GM18505 (cell line): ENCODE results near the gene TRAF3IP1.
"Not testable (repeated sequence)": the region's sequence is repeated elsewhere in the genome, so short reads cannot be mapped to it uniquely, and the experiment has no call there.

ENCODE experiments used
- ATAC-seq: cut with Tn5 transposase; IDR thresholded peaks from one replicate; pipeline ENCODE4 v1.9.1; 2021; ENCODE audit not compliant: unreplicated experiment
- POLR2A ChIP-seq: IDR thresholded peaks from 4 replicates; pipeline ENCODE4 v1.6.1; 2011; ENCODE audit warnings: borderline replicate concordance; ENCODE audit not compliant: insufficient read depth, insufficient read length; ENCODE audit errors: extremely low read depth

Gene TRAF3IP1

GRCh38 chr2:238294046-238294392 is 26.3 kb upstream of the TRAF3IP1 start:
- TF ChIP-seq POLR2A: no peak
- no peak for ATAC-seq

GRCh38 chr2:238294393-238295143 is 25.8 kb upstream of the TRAF3IP1 start:
- ATAC-seq: no peak
- TF ChIP-seq POLR2A: no peak

GRCh38 chr2:238295144-238296112 is 24.9 kb upstream of the TRAF3IP1 start:
- no peak for TF ChIP-seq POLR2A
- no peak for ATAC-seq

DNA sequence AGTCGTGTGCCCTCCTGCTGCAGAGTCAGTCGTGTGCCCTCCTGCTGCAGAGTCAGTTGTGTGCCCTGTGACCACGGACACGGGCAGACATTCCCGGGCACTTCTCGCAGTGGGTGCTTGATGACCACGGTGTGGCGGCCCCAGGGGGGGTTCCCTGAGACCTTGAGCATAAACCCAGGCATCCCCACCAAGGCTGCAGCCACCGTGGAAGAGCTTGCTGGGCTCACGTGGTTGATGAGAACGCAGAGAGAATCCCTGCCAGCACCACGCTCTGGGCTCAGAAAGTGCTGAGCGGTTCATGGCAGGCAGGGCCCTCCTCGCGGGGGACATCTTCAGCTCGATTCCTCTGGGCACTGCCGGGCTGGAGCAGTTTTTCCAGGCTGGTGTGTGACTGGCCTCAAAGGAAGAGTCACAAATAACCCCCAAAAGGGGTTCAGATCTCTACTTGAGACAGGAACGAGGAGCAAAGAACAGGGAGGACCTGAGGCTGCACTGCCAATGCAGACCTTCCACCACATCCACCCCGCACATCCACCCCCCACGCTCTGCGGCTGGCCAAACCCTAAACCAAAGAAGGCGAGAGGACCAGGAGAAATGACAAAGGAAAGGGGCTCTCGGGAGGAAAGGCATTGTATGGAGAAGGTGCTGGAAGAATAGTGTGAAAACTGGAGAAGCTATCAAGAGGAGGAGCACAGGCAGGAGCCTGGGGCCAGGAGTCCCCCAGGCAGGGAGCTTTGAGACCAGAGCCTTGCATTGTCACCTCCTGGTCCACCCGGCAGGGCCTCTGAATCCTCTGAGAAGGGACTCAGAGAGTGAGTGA is 23.5 kb upstream of the TRAF3IP1 start:
- ATAC-seq: no peak
- no peak for TF ChIP-seq POLR2A

GRCh38 chr2:238299803-238300202 is 20.5 kb upstream of the TRAF3IP1 start:
- TF ChIP-seq POLR2A: no peak

GRCh38 chr2:238302087-238302486 is 18.2 kb upstream of the TRAF3IP1 start:
- no peak for ATAC-seq
- no peak for TF ChIP-seq POLR2A

More at GRCh38 chr2:238299803-238300202, 20.5 kb upstream of the TRAF3IP1 start:
- no peak for ATAC-seq

DNA sequence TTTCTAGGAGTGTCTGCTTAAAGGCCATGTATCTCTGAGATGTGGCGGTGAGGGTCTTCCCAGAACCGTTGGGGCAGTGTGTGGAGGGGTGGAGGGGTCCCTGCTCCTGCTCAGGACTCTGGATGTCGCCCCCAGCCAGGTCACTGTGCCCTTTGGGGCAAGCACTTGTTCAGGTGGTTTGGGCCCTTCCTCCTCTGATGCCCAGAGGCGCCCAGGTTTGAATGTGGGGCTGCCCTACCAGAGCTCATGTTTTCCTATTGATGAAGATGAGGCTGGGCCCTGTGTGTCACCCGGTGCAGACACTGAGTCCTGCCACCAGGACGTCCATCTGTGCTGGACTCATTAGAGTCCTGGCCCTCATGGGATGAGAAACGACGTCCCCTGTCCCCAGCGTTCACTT is 17.6 kb upstream of the TRAF3IP1 start:
- no peak for ATAC-seq
- TF ChIP-seq POLR2A: no peak

DNA sequence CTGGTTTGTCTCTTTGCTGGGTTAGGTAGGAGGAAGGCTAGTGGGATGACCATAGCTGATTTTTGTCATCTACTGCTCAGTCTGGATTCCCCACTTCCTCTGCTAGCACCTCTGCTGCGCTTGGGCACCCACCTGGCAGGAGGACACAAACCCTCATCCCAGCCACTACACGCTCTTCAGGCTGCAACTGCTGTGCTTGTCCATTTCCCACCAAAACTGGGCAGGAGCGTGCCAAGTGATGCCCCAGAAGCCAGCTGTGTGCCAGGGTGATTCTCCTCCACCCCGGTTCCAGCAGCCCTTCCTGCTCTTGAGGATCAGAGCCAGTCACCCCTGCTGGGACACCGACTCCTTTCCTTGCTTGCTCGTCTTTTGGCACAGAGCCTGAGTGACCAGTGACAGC is 16.2 kb upstream of the TRAF3IP1 start:
- no peak for ATAC-seq

GRCh38 chr2:238305092-238305862 is 15.0 kb upstream of the TRAF3IP1 start:
- ATAC-seq: no peak
- TF ChIP-seq POLR2A: no peak

More for the DNA sequence above, 16.2 kb upstream of the TRAF3IP1 start:
- TF ChIP-seq POLR2A: no peak

DNA sequence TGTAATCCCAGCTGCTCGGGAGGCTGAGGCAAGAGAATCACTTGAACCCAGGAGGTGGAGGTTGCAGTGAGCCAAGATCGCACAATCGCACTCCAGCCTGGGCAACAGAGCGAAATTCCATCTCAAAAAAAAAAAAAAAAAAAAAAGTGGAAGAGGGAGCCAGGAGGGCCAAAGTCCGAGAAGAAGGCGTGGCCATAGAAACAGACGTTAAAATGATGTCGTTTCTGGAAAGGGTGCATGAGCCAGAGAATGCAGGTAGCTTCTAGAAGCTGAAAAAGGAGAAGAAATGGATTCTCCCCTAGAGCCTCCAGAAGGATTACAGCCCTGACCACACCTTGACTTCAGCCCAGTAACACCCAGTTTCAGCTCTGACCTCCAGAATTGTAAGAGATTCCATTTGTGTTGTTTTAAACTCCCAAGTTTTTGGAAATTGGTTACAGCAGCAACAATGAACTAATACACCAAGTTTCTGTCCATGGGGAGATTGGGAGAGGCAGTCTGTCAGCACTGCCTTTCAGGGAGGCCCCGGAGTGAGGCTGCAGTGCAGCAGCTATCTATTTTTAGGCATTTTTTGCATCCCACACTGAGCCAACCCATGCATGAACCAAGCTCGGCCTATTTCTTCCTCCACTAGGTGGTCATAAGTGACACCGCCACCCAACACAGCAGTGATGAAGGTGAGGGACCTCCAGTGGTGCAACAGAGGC is 14.2 kb upstream of the TRAF3IP1 start:
- no peak for TF ChIP-seq POLR2A
- no peak for ATAC-seq

- TF ChIP-seq POLR2A: no peak
- ATAC-seq: no peak
Observed at GRCh38 chr2:238306672-238306998, 13.7 kb upstream of the TRAF3IP1 start.

- no peak for TF ChIP-seq POLR2A
- ATAC-seq: no peak
Observed at GRCh38 chr2:238308177-238308576, 12.1 kb upstream of the TRAF3IP1 start.

DNA sequence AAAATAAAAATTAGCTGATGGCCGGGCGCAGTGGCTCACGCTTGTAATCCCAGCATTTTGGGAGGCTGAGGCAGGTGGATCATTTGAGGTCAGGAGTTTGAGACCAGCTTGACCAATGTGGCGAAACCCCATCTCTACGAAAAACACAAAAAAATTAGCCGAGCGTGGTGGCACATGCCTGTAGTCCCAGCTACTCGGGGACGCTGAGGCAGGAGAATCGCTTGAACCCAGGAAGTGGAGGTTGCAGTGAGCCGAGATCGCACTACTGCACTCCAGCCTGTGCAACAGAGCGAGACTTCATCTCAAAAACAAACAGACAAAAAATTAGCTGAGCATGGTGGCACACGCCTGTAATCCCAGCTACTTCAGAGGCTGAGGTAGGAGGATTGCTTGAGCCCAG is 9.6 kb upstream of the TRAF3IP1 start:
- ATAC-seq: not testable (repeated sequence)
